Stimulated activated CD4-positive, alpha-beta T cell treated with anti-CD3 and anti-CD28 coated beads, Interleukin-1b, Interleukin-23, amount 100 ng/mL, for 4 hours (primary cell): Measurements from ENCODE around the gene MAP1A.
"Not testable (repeated sequence)": the region's sequence is repeated elsewhere in the genome, so short reads cannot be mapped to it uniquely, and the experiment has no call there.

Experiments used
- DNase-seq, 2 donors: peaks; one replicate each; pipeline ENCODE4 v3.0.0-alpha.2; 2020; ENCODE audit warnings: low read depth in 2 of 2

Gene MAP1A

GRCh38 chr15:43529587-43530345, 12.4 kb downstream of the MAP1A start:
- no peak for DNase-seq

GRCh38 chr15:43531018-43531670, 13.7 kb downstream of the MAP1A start:
- DNase-seq, result no peak

GRCh38 chr15:43532826-43533225, 15.4 kb downstream of the MAP1A start:
- DNase-seq, result not testable (repeated sequence)

DNA sequence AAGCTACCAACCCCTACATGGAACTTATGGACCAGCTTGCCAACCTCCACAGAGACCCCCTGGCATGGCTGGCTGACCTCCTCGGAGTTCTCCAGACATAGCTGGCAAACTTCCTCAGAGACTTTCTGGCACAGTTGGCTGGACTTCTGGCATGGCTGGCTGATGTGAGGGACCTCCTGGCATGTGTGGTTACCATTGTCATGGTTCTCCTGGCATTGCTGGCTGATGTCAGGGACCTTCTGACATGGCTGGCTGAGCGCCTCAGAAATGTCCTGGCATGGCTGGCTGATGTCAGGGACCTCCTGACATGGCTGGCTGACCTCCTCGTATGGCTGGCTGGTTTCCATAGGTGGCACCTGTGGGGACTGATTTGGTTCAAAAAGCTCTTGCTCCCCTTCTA, 17.5 kb downstream of the MAP1A start:
- DNase-seq, result no peak

GRCh38 chr15:43538091-43538490, 20.7 kb downstream of the MAP1A start:
- DNase-seq, result no peak

GRCh38 chr15:43541785-43542184, 24.4 kb downstream of the MAP1A start:
- no peak for DNase-seq

- no peak for DNase-seq
Observed at GRCh38 chr15:43544266-43544665, 26.9 kb downstream of the MAP1A start.

DNA sequence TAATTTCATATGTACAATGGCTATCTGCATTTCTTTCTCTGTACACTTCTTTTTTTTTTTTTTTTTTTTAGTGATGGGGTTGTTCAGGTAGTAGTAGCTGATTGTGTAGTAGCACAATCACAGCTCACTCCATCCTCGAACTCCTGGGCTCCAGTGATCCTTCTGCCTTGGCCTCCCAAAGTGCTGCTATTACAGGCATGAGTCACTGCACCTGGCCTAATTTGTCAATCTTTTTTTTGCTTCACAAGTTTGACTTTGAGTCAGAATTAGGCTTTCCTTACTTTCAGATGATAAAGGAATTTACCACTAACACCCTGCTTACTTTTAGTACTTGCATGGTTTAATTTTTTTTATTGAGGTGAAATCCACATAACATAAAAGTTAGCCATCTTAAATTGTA, 28.0 kb downstream of the MAP1A start:
- DNase-seq, result no peak

GRCh38 chr15:43547539-43547938, 30.1 kb downstream of the MAP1A start:
- DNase-seq, result no peak

GRCh38 chr15:43550527-43551363, 33.3 kb downstream of the MAP1A start:
- DNase-seq, result no peak

- DNase-seq, result no peak
Observed at GRCh38 chr15:43552256-43552655, 34.8 kb downstream of the MAP1A start.

- DNase-seq, result no peak
Observed at GRCh38 chr15:43552986-43553385, 35.6 kb downstream of the MAP1A start.

DNA sequence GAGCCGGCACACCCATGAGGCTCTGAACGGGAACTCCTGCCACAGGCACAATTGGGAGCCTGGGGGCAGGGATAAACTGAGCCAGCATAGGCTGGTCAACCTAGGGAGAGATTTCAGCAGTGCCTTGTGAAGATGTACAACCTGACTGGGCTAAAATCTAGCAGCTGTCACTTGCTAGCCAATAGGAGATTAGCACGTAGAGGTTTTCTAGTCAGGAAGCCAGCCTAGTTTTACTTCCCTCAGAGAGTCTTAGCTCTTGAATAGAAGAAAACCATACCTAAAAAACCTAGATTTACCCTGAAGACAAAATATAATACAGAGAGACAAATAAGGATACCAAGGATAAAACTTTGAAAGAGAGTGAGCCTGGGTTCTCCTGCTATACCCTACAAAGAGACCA, 45.3 kb downstream of the MAP1A start:
- DNase-seq, result not testable (repeated sequence)

DNA sequence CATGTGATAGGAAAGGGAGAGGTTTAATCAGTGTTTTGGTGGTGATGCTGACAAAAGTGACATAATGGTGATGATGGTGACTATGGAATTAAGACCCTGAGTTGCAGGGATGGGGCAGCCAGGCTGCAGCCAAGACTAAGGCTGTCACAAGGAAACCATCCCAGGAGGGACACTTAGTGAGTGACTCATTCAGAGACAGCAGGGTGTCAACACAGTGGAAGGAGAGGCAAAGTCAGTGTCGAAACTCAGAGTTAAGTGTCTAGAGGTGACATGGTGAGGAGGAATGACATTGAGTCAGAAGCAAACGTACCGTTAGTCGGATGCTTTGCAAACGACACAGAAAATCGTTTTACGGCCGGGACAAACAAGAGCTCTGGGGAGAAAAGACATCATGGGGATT, 46.4 kb downstream of the MAP1A start:
- not testable (repeated sequence) for DNase-seq

- not testable (repeated sequence) for DNase-seq
Observed at GRCh38 chr15:43566615-43567014, 49.2 kb downstream of the MAP1A start.

GRCh38 chr15:43574607-43575006, 57.2 kb downstream of the MAP1A start:
- not testable (repeated sequence) for DNase-seq
